Cortex of kidney (tissue), 1 donor: ENCODE data around the gene SLC6A1.
"Not testable (repeated sequence)": the region's sequence is repeated elsewhere in the genome, so short reads cannot be mapped to it uniquely, and the experiment has no call there.

Source experiments
- DNase-seq: peaks from one replicate; lab custom pipeline; 2025; lab: John Stamatoyannopoulos, UW

SLC6A1 gene

DNA sequence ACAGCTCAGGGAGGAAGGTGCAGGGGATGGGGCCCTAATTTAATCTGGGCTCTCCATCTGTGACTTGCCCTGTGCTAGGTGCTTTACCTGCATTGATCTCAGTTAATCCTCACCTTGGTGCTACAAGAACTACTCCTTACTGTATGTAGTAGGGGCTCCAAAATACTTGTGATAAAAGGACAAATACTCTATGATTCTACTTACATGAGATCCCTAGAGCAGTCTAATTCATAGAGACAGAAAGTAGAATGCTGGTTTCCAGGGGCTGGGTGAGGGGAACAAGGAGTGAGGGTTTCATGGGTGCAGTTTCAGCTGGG lies 67.2 kb downstream of the SLC6A1 start:
- DNase-seq = no peak

DNA sequence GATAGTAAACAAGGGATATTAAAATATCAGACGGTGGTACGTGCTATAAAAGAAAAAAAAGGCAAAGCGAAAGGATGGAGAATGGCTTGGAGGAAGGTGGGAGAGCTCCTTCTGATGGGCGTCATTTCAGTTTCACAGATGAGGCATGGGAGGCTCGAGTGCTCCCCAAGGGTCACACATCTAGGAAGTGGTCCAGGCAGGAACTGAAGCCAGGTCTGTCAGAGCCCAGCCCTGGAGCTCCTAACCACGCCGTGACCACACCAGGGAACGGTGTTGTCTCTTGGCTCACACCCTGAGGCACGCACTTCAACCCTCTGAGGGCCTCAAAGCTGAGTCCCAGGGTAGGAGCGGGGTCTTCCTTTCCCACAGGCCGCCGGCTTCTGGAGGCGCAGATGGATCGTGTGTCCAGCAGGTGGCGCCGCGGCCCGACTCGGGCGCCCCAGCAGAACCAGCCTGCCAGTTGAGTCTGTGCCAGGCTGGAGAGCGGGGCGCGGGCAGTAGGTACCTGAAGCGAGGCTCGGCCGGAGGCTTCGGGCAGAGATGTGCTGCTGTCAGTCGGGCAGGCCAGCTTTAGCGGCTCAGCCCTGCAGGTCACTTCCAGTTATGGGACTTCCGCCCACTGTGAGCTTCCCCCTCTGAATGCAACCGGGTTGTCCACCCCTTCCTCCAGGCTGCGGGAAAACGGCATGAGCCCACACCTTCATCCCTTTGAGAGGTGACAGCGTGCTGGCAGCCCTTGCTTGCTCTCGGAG lies 68.1 kb downstream of the SLC6A1 start:
- no peak for DNase-seq

DNA sequence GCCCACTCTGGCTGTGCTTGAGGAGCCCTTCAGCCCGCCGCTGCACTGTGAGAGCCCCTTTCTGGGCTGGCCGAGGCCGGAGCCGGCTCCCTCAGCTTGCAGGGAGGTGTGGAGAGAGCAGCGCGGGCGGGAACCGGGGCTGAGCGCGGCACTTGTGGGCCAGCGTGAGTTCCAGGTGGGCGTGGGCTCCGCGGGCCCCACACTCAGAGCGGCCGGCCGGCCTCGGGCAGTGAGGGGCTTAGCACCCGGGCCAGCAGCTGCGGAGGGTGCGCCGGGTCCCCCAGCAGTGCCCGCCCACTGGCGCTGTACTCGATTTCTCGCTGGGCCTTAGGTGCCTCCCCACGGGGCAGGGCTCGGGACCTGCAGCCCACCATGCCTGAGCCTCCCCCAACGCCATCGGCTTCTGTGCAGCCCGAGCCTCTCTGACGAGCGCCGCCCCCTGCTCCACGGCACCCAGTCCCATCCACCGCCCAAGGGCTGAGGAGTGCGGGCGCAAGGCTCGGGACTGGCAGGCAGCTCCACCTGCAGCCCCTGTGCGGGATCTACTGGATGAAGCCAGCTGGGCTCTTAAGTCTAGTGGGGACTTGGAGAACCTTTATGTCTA lies 68.8 kb downstream of the SLC6A1 start:
- not testable (repeated sequence) for DNase-seq

GRCh38 chr3:11062704-11063103 lies 70.2 kb downstream of the SLC6A1 start:
- DNase-seq = no peak

GRCh38 chr3:11071096-11071755 lies 78.7 kb downstream of the SLC6A1 start:
- DNase-seq = no peak

- no peak for DNase-seq
Measured at GRCh38 chr3:11072631-11073030, 80.1 kb downstream of the SLC6A1 start.

DNA sequence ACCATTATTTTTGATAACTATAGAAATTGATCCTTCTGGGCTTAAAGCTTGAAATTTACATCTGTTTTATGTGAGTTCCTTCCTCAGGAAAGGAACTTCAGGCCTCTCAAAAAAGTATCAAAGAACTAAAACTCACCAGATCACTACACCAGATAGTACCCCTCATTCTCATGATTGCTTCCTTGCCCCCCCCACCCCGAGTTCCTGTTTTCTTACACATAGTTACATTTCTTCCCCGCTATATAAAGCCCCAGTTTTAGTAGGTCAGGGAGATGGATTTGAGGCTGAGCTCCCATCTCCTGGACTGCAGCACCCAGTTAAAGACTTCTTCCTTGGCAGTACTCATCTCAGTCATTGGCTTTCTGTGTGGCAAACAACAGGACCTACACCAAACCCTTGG lies 81.5 kb downstream of the SLC6A1 start:
- DNase-seq = no peak

GRCh38 chr3:11074451-11074850 lies 81.9 kb downstream of the SLC6A1 start:
- DNase-seq = no peak

DNA sequence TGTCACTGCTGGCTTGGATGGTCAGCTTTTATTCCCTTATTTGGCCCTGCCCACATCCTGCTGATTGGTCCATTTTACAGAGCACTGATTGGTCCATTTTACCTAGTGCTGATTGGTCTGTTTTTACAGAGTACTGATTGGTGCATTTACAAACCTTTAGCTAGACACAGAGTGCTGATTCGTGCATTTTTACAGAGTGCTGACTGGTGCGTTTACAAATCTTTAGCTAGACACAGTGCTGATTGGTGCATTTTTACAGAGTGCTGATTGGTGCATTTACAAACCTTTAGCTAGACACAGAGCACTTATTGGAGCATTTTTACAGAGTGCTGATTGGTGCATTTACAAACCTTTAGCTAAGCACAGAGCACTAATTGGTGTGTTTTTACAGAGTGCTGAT lies 82.6 kb downstream of the SLC6A1 start:
- DNase-seq = not testable (repeated sequence)

DNA sequence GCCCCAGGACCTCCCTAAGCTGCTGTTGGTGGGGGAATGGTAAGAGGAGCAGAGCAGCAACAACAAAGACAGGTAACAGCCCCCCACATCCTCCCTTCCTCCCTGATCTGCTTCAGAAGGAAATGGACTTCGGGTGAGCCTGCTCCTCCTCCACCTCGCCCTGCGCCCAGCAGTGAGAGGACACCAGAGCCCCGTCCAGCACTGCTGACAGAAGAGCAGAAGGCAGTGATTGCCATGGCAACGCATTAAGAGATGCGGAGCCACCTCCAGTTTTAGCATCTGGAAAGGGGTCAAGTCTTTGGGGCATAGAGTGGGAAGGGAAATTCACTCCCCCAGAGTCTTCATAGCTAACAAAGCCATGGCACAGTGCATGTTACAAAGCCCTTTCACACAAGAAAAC lies 84.2 kb downstream of the SLC6A1 start:
- DNase-seq = no peak

DNA sequence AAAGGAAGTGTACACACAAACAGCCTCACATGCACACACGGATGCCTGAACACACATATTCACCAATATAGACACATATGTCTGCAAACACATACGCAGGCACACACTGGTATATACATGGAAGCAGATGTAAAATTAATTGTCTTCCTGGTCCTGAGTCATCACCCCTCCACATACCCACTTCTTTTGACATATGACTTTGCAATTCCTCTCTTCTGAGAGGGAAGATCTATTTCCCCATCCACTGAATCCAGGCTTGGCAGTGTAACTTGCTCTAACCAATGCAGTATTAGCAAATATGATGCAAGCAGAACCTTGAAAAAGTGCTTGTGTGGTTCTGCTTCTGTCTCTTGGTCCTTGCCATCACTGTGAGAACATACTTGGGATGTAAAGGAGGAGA lies 84.9 kb downstream of the SLC6A1 start:
- DNase-seq = no peak

GRCh38 chr3:11078826-11079515 lies 86.4 kb downstream of the SLC6A1 start:
- DNase-seq = no peak

- no peak for DNase-seq
Measured at GRCh38 chr3:11080492-11080891, 87.9 kb downstream of the SLC6A1 start.

- DNase-seq = no peak
Measured at GRCh38 chr3:11084098-11084497, 91.5 kb downstream of the SLC6A1 start.

- no peak for DNase-seq
Measured at GRCh38 chr3:11084677-11085076, 92.1 kb downstream of the SLC6A1 start.

DNA sequence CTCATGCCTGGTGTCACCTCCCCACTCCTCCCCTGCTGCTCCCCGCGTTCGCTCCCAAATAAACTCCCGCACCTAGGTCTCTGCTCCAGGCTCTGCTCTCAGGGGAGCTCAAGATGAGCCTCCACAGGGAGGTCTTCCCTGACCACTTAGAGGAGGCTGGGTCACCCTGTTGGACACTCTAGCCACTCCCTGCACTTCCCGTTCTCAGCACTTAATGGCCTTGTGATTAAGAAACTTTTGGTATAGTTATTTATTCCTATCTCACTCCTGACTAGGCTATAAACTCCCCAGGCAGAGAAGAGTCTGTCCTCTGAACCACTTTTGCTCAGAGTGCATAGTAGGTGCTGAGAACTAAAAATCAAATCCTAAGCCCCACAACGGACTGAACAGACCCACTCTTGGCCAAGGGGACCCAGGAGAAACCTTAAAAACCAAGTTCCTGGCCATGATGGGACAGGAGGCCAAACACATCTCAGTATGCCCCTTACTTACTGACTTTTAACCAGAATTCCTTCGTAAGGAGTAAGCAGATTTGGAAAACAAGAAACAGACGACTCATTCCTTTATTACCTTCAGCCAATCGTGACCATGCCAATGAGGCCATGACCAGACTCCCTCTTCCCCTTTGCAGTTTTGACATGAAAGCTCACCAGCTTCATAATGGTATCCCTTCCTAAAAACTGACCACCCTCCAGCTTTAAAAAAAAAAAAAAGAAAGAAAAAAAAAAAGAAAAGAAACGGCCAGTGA lies 92.7 kb downstream of the SLC6A1 start:
- DNase-seq = no peak

GRCh38 chr3:11086856-11087255 lies 94.3 kb downstream of the SLC6A1 start:
- DNase-seq = no peak

DNA sequence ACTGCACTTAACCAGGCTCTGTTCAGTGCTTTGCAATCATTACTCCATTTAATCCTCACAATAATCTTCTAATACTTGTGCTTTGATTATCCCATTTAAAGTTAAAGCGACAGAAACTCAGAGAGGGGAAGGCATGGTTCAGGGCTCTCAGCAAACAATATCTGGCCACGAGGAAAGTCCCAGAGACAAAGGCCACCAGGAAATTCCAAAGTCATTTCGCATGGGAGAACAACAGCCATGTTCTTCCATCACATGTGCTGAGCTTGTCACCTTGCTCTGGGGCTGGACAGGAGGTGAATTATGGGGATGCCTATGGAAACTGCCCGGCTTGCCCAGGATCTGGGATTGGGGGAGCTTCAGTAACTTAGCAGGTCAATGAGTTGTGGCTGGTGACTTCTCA lies 95.5 kb downstream of the SLC6A1 start:
- no peak for DNase-seq

DNA sequence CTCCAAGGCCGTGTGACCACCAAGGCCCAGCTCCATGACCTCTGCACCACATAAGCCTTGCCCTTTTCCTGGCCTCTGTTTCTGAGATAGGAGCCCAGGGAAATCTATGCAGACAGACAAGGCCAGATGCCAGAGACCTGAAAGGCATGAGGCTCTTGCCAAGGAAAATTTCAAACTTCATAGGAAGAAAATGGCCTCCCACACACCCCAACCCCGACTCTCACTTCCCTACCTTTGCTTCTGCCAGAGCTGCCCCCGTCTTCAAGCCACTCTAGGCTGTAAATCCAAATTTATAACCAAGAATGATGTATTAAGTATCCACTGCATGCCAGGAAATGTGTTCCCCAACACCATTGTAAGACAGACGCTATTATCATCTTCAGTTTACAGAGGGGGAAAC lies 96.3 kb downstream of the SLC6A1 start:
- DNase-seq = no peak
